HEK293 (cell line): ENCODE measurements around the gene ARHGAP22.
A peak's percentile ranks its signal among the peaks of the same experiment; 100 is the strongest.

Experiments used
- CTCF ChIA-PET: fragments of 350-600 bp; formaldehyde crosslinking; extraction: SDS; loops from one replicate; lab custom pipeline; 2021; ENCODE audit warnings: antibody characterized with exemption; lab: Yijun Ruan, JAX
- POLR2A ChIA-PET: fragments of 300-600 bp; formaldehyde crosslinking; extraction: SDS; loops from one replicate; lab custom pipeline; 2020; ENCODE audit warnings: antibody characterized with exemption, inconsistent platforms; lab: Yijun Ruan, JAX
- H3K27ac ChIP-seq: fragments of 200-500 bp; sonication (Bioruptor generic); 2 replicates; pipeline ENCODE4 v1.5.1; 2014; ENCODE audit warnings: low read depth, low read length, control low read depth, inconsistent platforms; ENCODE audit errors: extremely low read depth
- H3K36me3 ChIP-seq, 2 experiments: fragments of 200-500 bp in 1 of 2; sonication (Bioruptor generic) in 1 of 2; 1 replicate in 1 of 2; 2 replicates in 1 of 2; pipeline ENCODE4 v1.5.1; 2014 to 2017; ENCODE audit warnings: inconsistent platforms in 2 of 2, low read length in 2 of 2; ENCODE audit not compliant: control insufficient read depth in 2 of 2, insufficient read depth in 1 of 2
- H3K4me1 ChIP-seq: fragments of 200-500 bp; sonication (Bioruptor generic); 2 replicates; pipeline ENCODE4 v1.5.1; 2014; ENCODE audit warnings: mild to moderate bottlenecking, low read length, inconsistent platforms; ENCODE audit not compliant: control insufficient read depth, insufficient read depth
- H3K4me3 ChIP-seq: 2 replicates; pipeline ENCODE4 v1.5.1; 2011; ENCODE audit warnings: low read depth, mild to moderate bottlenecking, control low read depth, low read length, moderate library complexity
- H3K9me3 ChIP-seq: fragments of 200-500 bp; sonication (Bioruptor generic); 2 replicates; pipeline ENCODE4 v1.5.1; 2014; ENCODE audit warnings: low read depth, low read length, inconsistent platforms; ENCODE audit not compliant: control insufficient read depth, insufficient read depth
- IKZF3 ChIP-seq: fragments of 450-650 bp; IDR thresholded peaks from 2 replicates; pipeline ENCODE4 v1.5.0; 2018; ENCODE audit warnings: missing biosample characterization, mild to moderate bottlenecking, missing genetic modification characterization, moderate library complexity
- KLF10 ChIP-seq: fragments of 450-650 bp; IDR thresholded peaks from 2 replicates; pipeline ENCODE4 v1.5.1; 2018; ENCODE audit warnings: missing biosample characterization, mild to moderate bottlenecking, missing genetic modification characterization
- OVOL3 ChIP-seq: fragments of 450-650 bp; formaldehyde crosslinking; IDR thresholded peaks from 2 replicates; pipeline ENCODE4 v1.5.1; 2016; ENCODE audit warnings: missing biosample characterization, missing genetic modification characterization
- SCRT2 ChIP-seq: fragments of 450-650 bp; formaldehyde crosslinking; IDR thresholded peaks from 2 replicates; pipeline ENCODE4 v1.5.1; 2016; ENCODE audit warnings: missing biosample characterization, missing genetic modification characterization
- ZBTB17 ChIP-seq: fragments of 450-650 bp; formaldehyde crosslinking; IDR thresholded peaks from 2 replicates; pipeline ENCODE4 v1.5.1; 2016; ENCODE audit warnings: missing biosample characterization, missing genetic modification characterization
- ZNF157 ChIP-seq: fragments of 450-650 bp; formaldehyde crosslinking; IDR thresholded peaks from 2 replicates; pipeline ENCODE4 v1.5.1; 2016; ENCODE audit warnings: missing biosample characterization, missing genetic modification characterization
- ZNF449 ChIP-seq: fragments of 450-650 bp; formaldehyde crosslinking; IDR thresholded peaks from 2 replicates; pipeline ENCODE4 v1.5.1; 2017; ENCODE audit warnings: missing biosample characterization, mild to moderate bottlenecking, missing genetic modification characterization, moderate library complexity
- ZNF488 ChIP-seq: fragments of 450-650 bp; formaldehyde crosslinking; IDR thresholded peaks from 2 replicates; pipeline ENCODE4 v1.5.1; 2016; ENCODE audit warnings: missing biosample characterization, missing genetic modification characterization
- ZNF558 ChIP-seq: fragments of 450-650 bp; formaldehyde crosslinking; IDR thresholded peaks from 2 replicates; pipeline ENCODE4 v1.5.1; 2016; ENCODE audit warnings: missing biosample characterization, missing genetic modification characterization
- ZNF677 ChIP-seq: fragments of 450-650 bp; IDR thresholded peaks from 2 replicates; pipeline ENCODE4 v1.5.0; 2018; ENCODE audit warnings: missing biosample characterization, mild to moderate bottlenecking, missing genetic modification characterization, moderate library complexity
- ZSCAN18 ChIP-seq: fragments of 450-650 bp; formaldehyde crosslinking; IDR thresholded peaks from 2 replicates; pipeline ENCODE4 v1.5.1; 2016; ENCODE audit warnings: missing biosample characterization, missing genetic modification characterization

ARHGAP22 gene

GRCh38 chr10:48636231-48636630 is 31.4 kb upstream of the ARHGAP22 start:
- H3K27ac ChIP-seq: no peak overlapping the region
- no peak overlapping the region for H3K4me3 ChIP-seq
- ChIA-PET POLR2A (no interaction called here), CTCF (interaction anchor here (0.9 to 4.8 kb wide), 2 partner anchors 13 to 20 kb away, joined by 5 to 33 read pairs; no protein-coding TSS in a partner anchor)
- H3K4me1 ChIP-seq: no peaks in the 10 kb centered on the region
- H3K9me3 ChIP-seq: no peaks in the 10 kb centered on the region
- no peaks in the 10 kb centered on the region for H3K36me3 ChIP-seq
- no peak for TF ChIP-seq ZBTB17 (tag by site-specific recombination)
- TF ChIP-seq OVOL3 (tag by site-specific recombination): no peak

GRCh38 chr10:48634984-48635557 is 30.2 kb upstream of the ARHGAP22 start:
- CTCF ChIA-PET: interaction anchor here (4.8 kb wide), 1 partner anchor 21 kb away, joined by 33 read pairs; no protein-coding TSS in a partner anchor
- POLR2A ChIA-PET: no interaction called here
- no peaks in the 10 kb centered on the region for H3K36me3 ChIP-seq
- no peak for TF ChIP-seq SCRT2
- no peak for TF ChIP-seq IKZF3
- peak; percentile 85 for TF ChIP-seq ZNF157 (tag by site-specific recombination)
- TF ChIP-seq ZSCAN18 (tag by site-specific recombination): no peak
- TF ChIP-seq ZNF488: no peak
- TF ChIP-seq ZNF677 (tag by site-specific recombination): no peak
- TF ChIP-seq ZNF449 (tag by site-specific recombination): no peak
- TF ChIP-seq OVOL3 (tag by site-specific recombination): no peak
- TF ChIP-seq, all 188 proteins: peak for 1
- no peak overlapping the region for H3K4me3 ChIP-seq
- no peak overlapping the region for H3K27ac ChIP-seq
- H3K9me3 ChIP-seq: no peaks in the 10 kb centered on the region
- H3K4me1 ChIP-seq: no peaks in the 10 kb centered on the region

- no peaks in the 10 kb centered on the region for H3K4me1 ChIP-seq
- CTCF ChIA-PET: interaction anchor here (0.8 to 4.8 kb wide), 3 partner anchors 21 to 26 kb away, joined by 4 to 33 read pairs (median 7); no protein-coding TSS in a partner anchor
- H3K9me3 ChIP-seq: no peaks in the 10 kb centered on the region
- no peak for TF ChIP-seq ZNF558 (tag by site-specific recombination)
- TF ChIP-seq KLF10 (tag by site-specific recombination): no peak
- H3K36me3 ChIP-seq: no peaks in the 10 kb centered on the region
- no peak overlapping the region for H3K27ac ChIP-seq
- no peak overlapping the region for H3K4me3 ChIP-seq
- POLR2A ChIA-PET: no interaction called here
Observed at GRCh38 chr10:48634198-48634983, 29.5 kb upstream of the ARHGAP22 start.
